H1 (cell line): ENCODE measurements around the gene WWC2.

Experiments
- EP300 ChIP-seq, 2 experiments: IDR thresholded peaks; 1 replicate in 1 of 2; 2 replicates in 1 of 2; pipeline ENCODE4 v1.6.1; 2011 to 2012; ENCODE audit warnings: low read depth in 2 of 2, low read length in 2 of 2, mild to moderate bottlenecking in 2 of 2, borderline replicate concordance in 1 of 2, inconsistent platforms in 1 of 2, moderate library complexity in 1 of 2
- KDM5A ChIP-seq: fragments of 200-600 bp; IDR thresholded peaks from 2 replicates; pipeline ENCODE4 v1.7.1; 2012; ENCODE audit warnings: mild to moderate bottlenecking, low read length, inconsistent platforms, mixed read lengths
- SIN3A ChIP-seq, 2 experiments: IDR thresholded peaks in 1 of 2; conservative IDR thresholded peaks in 1 of 2; 2 replicates each; pipeline ENCODE4 v1.6.1; 2011 to 2012; ENCODE audit warnings: low read length in 2 of 2, improper control_type of control experiment in 1 of 2, low read depth in 1 of 2, mild to moderate bottlenecking in 1 of 2

DNA sequence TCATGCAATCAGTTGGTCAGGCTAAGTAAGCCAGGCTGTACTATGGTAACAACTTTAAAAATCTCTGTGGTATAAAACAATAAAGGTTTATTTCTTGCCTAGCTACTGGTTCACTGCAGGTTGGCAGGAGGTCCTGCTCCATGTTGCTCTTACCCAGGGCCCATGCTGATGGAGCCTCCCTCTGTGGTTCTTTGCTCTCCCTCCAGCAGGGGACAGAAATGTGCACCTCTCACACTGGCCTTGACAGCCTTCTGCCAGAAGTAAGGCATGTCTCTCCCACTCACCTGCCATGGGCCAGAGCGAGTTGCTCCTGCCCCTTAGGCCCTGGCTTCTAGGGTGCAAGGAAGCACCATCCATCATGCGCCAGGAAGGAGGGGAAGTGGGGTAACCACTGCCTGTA is 189.9 kb downstream of the WWC2 start:
- TF ChIP-seq SIN3A (conservative IDR thresholded peaks at IDR 0.05 in 1 of 2, IDR thresholded peaks at IDR 0.05 in 1 of 2; ENCODE audit: low read depth in 1 of 2, low read length in 2 of 2) (no peak), KDM5A (no peak), EP300 (IDR thresholded peaks at IDR 0.05; ENCODE audit: borderline replicate concordance in 1 of 2, low read depth in 2 of 2, low read length in 2 of 2) (no peak)
